ENCODE results near the gene CHRNB1. TPM values are rescaled to one million over a fixed set of nuclear protein-coding genes. Genes with fewer than 3 reads are reported as not detected.
"Not testable (repeated sequence)": the region's sequence is repeated elsewhere in the genome, so short reads cannot be mapped to it uniquely, and the experiment has no call there.

The CHRNB1 gene
- total RNA-seq, 1 experiment from 2014 or later: 24.0 TPM

DNA sequence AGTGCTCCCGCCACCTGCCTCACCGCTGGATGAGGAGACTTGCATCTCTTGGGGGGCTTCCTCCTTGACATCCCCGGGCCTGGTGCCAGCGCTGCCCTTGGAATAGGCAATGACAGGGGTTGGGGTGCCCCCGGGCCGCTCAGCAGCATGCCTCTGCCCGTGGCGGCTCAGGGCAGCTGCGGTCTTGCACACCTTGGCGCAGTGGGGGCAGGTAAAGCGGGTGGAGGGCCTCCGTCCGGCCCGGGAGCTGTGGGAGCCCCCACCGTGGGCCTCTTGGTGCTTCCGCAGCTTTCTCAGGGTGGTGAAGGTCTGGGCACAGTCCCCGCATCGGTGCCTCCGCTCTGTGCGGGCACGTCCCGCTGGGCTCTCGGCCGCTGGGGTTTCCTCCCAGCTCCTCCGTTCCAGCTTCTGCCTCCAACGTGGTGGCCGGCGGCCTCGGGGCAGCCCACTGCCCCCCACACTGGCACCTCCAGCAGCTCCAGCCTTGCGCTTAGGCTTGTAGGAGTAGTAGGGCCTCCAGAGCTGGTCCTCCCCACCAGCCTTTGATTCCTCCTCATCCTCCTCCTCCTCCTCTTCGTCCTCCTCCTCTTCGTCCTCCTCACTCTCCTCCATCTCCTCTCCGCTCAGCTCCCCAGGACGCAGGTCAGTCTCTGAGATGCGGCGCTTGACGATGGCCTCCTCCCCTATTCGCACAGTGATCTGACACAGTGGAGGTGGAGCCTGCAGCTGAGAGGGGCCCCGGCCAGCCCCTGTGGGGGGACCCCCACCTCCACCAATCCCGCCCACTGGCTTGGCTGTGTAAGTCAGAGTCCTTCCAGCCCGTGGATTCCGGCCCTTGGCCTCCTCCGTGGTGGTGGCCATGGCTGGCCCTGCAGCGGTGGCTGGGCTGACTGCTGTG is 17.9 kb downstream of the CHRNB1 start:
- DNase-seq (ENCODE audit: low spot score): no peak
- in situ Hi-C loops (cut with HindIII; ENCODE audit: low sequenced_read_pairs): no loop called here

DNA sequence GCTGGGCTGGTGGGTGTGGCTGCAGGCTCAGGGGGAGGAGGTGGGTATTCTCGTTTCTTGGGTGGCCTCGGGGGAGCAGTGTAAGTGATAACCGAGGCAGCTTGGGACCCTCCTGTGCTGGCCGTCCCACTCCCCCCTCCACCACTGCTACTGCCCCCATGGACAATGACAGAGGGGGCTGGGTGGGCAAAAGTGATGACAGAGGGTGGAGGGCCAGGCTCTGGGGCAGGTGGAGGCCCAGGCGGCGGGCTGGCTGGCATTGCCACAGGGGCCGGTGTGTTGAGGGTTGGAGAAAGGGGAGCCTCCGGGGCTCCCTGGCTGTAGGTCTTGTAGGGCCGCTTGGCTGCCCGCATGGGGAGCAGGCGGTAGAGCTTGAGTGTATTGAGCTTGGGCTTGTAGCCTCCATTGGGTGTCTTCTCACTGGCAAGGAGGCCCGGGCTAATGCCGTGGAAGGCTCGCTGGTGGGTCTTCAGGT is 18.5 kb downstream of the CHRNB1 start:
- DNase-seq (ENCODE audit: low spot score): no peak
- in situ Hi-C loops (cut with HindIII; ENCODE audit: low sequenced_read_pairs): no loop called here

DNA sequence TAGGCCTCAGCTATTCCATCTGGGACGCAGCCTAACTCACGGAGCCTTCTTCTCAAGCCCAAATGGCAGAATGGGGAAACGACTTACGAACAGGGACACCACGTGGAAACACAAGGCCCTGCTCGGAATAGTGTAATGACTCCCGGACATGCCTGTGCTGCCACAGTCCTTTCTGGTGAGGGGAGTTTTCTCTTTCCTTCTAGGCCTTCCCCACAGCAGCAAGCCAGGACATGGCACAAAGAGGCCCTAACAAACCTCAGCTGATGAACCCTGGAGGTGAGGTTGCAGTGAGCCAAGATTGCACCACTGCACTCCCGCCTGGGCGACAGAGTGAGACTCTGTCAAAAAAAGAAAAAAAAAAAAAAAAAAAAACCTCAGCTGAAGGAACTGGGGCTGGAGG is 19.2 kb downstream of the CHRNB1 start:
- in situ Hi-C loops (cut with HindIII; ENCODE audit: low sequenced_read_pairs): no loop called here
- no peak for DNase-seq (ENCODE audit: low spot score)

DNA sequence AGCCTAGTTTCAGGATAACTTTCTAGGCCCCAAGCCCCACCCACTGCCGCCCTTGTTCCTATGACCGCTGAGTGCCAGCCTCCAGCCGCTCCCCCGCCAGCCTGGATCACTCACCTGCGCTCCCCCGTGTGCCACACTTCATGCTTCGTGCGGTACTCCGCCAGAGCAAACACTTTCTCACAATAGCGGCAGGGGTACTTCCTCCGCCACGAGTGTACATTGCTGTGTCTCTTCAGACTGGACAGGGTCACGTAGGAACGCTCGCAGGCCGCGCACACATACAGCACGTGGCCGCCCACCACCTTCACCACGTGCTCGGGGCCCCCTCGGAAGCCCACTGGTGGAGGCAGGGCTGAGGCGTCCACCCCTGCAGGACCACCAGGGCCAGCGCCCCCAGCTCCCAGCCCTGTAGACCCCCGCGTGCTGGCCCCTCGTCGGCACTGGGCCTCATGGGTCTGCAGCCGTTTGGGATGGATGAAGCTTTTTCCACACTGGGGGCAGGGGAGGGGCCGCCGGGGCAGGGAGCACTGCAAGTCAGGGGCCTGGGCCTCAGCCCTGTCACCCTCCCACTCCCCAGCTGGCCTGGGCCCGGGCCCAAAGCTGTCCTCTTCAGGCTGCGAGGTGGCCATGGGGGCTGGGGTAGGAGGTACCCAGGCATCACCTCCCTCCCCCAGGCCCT is 20.9 kb downstream of the CHRNB1 start:
- in situ Hi-C loops (cut with HindIII; ENCODE audit: low sequenced_read_pairs): no loop called here
- no peak for DNase-seq (ENCODE audit: low spot score)

DNA sequence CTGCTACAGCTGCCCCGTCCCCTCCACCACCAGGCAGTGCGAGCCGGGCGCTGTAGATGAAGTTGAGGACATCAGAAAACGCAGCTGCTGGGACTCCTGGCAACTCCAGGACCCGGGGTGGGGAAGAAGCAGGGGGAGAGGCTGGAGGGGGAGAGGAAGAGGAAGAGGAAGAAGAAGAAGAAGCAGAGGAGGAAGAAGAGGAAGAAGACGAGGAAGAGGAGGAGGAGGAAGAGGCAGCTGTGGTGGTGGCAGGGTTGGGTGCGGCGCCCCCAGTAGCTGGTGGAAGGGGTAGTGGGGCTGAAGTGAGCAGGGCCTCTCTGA is 21.4 kb downstream of the CHRNB1 start:
- in situ Hi-C loops (cut with HindIII; ENCODE audit: low sequenced_read_pairs): no loop called here
- no peak for DNase-seq (ENCODE audit: low spot score)

DNA sequence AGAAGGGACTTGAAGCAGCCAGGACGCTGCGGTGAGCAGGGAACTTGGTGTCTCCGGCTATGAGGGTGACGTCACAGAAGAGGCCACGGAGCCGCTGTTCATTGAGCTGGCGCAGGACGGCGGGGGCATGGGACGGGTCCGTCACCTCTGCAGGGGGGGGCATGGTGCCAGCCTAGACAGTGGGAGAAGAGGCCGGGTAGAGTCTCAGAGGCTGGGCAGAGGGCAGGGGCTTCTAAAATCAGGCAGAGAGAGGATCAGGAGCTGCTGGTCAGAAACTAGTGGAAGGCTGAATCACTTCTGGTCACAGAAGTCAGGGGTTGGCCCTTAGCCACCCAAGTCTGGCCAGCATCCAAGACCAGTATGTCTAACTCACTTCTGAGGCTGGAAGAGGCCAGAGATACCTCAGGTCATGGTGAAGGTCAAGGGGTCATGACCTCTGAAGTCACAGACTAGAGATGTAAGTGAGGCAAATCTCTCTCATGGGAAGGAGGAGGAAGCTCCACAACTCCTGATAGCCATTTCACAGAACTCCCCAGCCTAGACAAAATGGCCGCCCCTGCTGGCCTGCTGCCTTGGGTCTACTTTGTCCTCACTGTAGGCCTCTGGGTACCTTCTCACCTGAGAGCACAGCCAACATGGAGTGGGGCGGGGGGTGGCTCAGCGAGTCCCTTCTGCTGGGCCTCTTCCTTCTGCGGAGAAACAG is 21.9 kb downstream of the CHRNB1 start:
- in situ Hi-C loops (cut with HindIII; ENCODE audit: low sequenced_read_pairs): no loop called here
- DNase-seq (ENCODE audit: low spot score): peak; percentile 54

DNA sequence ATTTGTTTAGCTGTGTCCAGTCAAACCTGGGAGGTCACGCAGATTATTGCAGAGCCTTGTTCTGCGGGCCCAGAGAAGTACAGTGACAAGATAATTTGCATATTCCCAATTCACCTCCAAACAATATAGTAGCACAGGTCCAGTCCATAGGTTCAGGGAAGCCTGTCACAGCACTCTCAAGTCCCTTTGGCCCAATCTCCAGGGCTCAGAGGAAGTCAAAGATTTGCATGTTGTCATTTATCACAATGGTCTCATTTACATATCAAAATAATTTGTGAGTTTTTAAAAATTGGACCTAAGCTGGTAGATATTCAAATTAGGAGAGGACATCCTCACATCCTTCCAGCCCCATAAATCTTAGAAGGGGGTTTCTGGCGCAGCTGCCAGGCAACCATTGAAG is 22.6 kb downstream of the CHRNB1 start:
- in situ Hi-C loops (cut with HindIII; ENCODE audit: low sequenced_read_pairs): no loop called here

DNA sequence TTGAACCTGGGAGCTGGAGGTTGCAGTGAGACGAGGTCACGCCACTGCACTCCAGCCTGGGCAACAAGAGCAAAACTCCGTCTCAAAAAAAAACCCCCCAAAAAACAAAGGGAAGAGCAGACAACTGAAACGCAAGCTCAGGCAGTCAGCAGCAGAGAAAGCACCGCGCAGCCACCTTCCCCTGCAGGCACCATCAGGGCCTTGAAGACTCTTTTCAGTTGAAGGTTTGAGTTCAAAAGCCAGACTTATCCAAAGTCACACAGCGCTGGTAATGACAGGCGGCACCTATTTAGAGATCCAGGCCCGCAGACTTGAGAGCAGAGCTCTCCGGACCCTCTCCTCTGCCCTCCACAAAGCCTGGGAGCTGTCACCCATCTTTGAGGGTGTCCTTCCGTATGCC is 23.4 kb downstream of the CHRNB1 start:
- in situ Hi-C loops (cut with HindIII; ENCODE audit: low sequenced_read_pairs): no loop called here
- no peak for DNase-seq (ENCODE audit: low spot score)

More for the DNA sequence above, 22.6 kb downstream of the CHRNB1 start:
- DNase-seq (ENCODE audit: low spot score): no peak

DNA sequence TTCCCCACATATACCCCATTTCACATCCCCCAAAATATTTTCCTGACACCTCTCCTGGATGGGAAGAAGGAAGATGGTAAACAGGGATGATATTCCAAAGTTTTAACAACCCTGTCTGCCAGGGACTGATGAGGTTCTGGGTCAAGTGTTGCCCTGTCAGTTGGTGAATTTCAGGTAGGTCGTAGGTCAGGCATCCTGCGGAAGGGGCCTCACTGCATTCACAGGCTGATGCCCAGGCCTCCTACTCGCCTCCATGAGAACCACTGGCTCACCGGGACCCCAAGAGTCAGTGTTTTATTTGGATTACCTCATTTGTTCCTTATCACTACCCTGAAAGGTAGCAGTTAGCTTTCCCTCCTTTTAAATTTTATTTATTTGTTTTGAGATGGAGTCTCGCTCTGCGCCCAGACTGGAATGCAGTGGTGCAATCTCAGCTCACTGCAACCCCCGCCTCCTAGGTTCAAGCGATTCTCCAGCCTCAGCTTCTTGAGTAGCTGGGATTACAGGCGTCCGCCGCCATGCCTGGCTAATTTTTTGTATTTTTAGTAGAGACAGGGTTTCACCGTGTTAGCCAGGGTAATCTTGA is 24.0 kb downstream of the CHRNB1 start:
- DNase-seq (ENCODE audit: low spot score): no peak
- in situ Hi-C loops (cut with HindIII; ENCODE audit: low sequenced_read_pairs): no loop called here

DNA sequence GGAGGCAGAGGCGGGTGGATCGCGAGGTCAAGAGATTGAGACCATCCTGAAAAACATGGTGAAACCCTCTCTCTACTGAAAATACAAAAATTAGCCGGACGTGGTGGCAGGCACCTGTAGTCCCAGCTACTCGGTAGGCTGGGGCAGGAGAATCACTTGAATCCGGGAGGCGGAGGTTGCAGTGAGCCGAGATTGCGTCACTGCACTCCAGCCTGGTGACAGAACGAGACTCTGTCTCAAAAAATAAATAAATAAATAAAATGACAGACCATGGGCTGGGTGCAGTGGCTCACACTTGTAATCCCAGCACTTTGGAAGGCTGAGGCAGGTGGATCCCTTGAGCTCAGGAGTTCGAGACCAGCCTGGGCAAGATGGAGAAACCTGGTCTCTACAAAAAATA is 25.0 kb downstream of the CHRNB1 start:
- in situ Hi-C loops (cut with HindIII; ENCODE audit: low sequenced_read_pairs); DNase-seq (ENCODE audit: low spot score): not testable (repeated sequence)

DNA sequence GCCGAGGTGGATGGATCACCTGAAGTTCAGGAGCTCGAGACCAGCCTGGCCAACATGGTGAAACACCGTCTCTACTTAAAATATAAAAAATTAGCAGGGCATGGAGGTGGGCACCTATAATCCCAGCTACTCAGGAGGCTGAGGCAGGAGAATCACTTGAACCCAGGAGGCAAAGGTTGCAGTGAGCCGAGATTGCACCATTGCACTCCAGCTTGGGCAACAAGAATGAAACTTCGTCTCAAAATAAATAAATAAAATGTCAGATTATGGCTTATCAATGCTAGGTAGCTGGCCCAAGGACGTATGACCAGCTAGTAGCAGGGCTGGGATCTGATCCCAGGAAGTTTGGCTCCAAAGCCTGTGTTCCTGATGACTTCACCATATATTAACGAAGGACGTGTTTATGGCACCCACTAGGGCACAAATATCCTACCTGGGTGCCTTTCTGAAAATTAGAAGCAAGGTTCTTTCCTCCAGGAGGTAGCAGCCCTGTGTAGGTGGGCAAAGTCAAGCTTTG is 25.7 kb downstream of the CHRNB1 start:
- DNase-seq (ENCODE audit: low spot score); in situ Hi-C loops (cut with HindIII; ENCODE audit: low sequenced_read_pairs): not testable (repeated sequence)

DNA sequence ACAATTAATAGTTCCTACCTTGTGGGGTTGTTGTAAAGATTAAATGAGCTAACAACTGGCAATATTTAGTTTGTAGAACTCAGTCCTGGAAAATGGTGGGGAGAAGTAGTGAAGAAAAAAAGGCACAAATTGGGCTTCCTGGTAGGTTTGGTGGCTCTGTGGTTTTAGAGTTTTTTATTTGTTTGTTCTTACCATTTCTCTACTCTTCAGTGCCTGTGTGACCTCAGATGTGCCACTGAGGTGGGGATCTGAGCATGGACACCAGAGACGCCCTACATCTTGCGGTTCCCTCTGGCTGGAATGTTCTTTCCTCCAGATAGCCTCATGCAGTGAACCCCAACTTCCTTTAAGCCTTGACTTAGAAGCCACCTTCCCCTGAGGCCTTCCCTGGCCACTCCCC is 26.9 kb downstream of the CHRNB1 start:
- in situ Hi-C loops (cut with HindIII; ENCODE audit: low sequenced_read_pairs): no loop called here
- DNase-seq (ENCODE audit: low spot score): no peak

DNA sequence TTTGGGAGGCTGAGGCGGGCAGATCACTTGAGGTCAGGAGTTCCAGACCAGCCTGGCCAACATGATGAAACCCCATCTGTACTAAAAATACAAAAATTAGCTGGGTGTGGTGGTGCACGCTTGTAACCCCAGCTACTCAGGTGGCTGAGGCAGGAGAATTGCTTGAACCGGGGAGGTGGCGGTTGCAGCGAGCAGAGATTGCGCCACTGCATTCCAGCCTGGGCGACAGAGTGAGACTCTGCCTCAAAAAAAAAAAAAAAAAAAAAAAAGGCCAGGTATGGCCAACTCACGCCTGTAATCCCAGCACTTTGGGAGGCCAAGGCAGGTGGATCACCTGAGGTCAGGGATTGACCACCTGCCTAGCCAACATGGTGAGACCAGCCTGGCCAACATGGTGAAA is 29.9 kb downstream of the CHRNB1 start:
- not testable (repeated sequence) for DNase-seq (ENCODE audit: low spot score)
- in situ Hi-C loops (cut with HindIII; ENCODE audit: low sequenced_read_pairs): loop anchor here (25.0 kb wide), 1 partner anchor 87 kb away; the partner anchor contains the start of genes PLSCR3 and TNK1

DNA sequence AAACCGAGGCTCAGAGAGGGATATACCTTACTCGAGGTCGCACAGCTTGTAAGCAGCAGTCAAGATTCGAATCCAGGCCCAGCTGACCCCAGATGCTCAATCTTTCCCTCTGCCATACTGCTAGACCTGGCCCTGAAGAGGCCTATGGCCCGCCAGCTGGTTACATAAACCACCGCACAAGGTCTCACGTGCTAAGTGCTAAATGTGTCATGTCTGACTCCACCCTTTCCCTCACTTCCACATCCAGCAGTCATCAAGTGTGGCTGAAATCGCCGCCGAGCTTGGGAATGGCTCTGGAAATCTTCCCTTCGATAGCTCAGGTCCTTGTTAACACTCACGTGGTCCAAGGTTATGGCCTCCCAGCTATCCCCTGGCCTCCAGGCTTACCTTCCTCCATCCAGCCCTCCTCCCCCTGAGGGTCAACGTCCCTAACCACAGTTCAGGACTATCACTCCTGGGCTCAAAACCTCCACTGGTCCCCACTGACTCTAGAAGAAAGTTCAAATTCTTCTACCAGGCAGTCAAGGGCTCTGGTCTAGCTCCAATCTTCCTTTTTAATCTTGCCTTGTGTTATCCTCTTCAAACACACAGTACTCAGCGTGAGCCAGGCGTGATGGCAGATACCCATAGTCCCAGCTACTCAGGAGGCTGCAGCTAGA is 31.0 kb downstream of the CHRNB1 start:
- peak; percentile 37 for DNase-seq (ENCODE audit: low spot score)
- in situ Hi-C loops (cut with HindIII; ENCODE audit: low sequenced_read_pairs): loop anchor here (25.0 kb wide), 1 partner anchor 89 kb away; the partner anchor contains the start of genes PLSCR3 and TNK1

DNA sequence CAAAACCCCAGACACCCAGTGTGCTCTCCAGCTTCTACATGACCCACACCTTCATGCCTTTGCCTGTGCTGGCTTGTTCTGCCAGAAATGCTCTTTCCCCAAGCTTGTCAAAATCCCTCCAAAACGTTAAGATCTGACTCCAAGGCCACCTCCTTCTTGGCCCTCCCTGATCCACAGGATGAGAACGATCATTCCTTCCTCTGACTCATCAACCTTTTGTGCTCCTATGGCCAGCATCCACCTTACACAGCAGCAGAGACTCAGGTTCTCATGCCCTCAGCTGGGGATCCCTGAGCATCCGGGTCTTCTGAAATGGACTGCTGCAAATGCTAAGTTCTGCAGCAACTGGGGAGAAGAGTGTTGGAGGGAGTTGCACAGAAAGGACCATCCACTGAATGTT is 31.6 kb downstream of the CHRNB1 start:
- peak; percentile 21 for DNase-seq (ENCODE audit: low spot score)
- in situ Hi-C loops (cut with HindIII; ENCODE audit: low sequenced_read_pairs): loop anchor here (25.0 kb wide), 1 partner anchor 89 kb away; the partner anchor contains the start of genes PLSCR3 and TNK1

DNA sequence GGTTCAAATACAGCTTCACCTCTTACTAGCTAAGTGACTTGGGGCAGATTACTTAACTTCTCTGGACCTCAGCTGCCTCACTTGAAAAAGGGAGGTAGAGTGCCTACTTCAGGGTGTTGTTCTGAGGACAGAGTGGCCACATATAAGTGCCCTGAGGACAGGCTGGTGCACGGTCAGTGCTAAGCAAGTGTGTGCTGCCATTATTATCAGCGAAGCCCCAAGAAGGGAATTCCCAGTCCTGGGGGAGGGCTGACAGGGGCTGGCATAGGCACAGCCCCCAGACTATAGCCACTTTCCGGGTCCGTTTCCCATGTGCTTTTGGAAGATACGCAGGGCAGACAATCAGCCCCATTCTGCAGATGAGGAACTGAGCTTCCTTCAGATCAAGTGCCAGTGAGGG is 32.1 kb downstream of the CHRNB1 start:
- in situ Hi-C loops (cut with HindIII; ENCODE audit: low sequenced_read_pairs): loop anchor here (25.0 kb wide), 1 partner anchor 90 kb away; the partner anchor contains the start of genes PLSCR3 and TNK1

DNA sequence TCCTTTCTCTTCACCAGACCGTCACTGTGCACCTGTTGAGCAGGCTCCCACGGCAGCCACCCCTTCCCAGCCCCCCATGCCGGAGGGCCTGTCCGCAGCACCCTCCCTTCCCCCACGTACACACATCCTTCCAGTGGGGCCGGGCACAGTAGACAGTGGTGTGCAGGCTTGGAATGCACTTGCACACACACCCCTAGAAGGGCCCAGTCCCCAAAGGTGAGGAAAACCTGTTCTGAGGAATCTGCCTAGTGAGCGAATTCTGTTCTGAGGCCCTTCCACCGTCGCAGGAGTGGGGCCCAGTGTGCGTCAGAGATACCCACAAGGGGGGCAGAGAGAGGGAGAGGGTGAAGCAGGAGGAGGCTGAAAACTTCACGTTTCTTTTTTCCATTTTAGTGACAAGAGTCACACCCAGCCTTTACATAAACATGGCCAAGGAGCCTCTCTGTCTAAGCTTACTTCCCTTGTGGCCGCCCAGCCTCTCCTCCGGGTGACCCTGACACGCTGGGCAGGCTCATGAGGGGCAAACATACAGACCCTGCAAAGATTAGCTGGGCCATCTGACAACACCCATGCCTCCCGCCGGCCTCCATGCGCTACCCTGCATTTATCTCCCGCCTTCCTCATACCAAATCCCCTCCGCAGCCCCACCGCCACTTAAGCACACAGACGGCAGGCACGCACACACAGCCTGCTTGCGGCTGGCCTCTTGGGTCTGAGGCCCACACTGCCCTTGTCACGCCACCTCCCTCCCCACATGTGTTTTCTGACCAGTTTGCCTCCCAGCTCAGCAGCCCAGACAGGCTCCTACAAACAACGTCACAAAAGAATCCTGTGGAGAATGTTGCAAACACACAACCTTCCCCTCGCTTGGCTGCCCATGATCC is 32.8 kb downstream of the CHRNB1 start:
- in situ Hi-C loops (cut with HindIII; ENCODE audit: low sequenced_read_pairs): loop anchor here (25.0 kb wide), 1 partner anchor 90 kb away; the partner anchor contains the start of genes PLSCR3 and TNK1
- DNase-seq (ENCODE audit: low spot score): peak; percentile 58

More for the DNA sequence above, 32.1 kb downstream of the CHRNB1 start:
- no peak for DNase-seq (ENCODE audit: low spot score)

Data from G401 (cell line).